Liver (tissue), 9 donors: ENCODE data around the gene MANF. TPM values are rescaled to one million over a fixed set of nuclear protein-coding genes. Genes with fewer than 3 reads are reported as not detected.

ENCODE experiments used
- DNase-seq: peaks from one replicate; pipeline ENCODE4 v3.0.0-alpha.2; 2017; ENCODE audit warnings: low spot score
- H3K27ac ChIP-seq, 2 donors: one replicate each; pipeline ENCODE4 v1.7.0; 2013; ENCODE audit warnings: inconsistent platforms in 2 of 2, low read length in 2 of 2, control low read depth in 1 of 2, low read depth in 1 of 2, mild to moderate bottlenecking in 1 of 2
- H3K27me3 ChIP-seq, 4 donors: one replicate each; pipeline versions ENCODE4 v1.6.1 to v1.7.0; 2013; ENCODE audit warnings: low read length in 3 of 4, inconsistent platforms in 1 of 4, mild to moderate bottlenecking in 1 of 4, moderate library complexity in 1 of 4; ENCODE audit not compliant: control insufficient read depth in 4 of 4, insufficient read depth in 4 of 4
- H3K36me3 ChIP-seq, 4 donors: one replicate each; pipeline versions ENCODE4 v1.6.1 to v1.7.0; 2013; ENCODE audit warnings: low read length in 3 of 4, mild to moderate bottlenecking in 3 of 4, low read depth in 1 of 4, moderate library complexity in 1 of 4; ENCODE audit not compliant: control insufficient read depth in 4 of 4, insufficient read depth in 3 of 4
- H3K4me1 ChIP-seq, 4 donors: one replicate each; pipeline versions ENCODE4 v1.6.1 to v1.7.0; 2013; ENCODE audit warnings: low read length in 3 of 4, mild to moderate bottlenecking in 3 of 4, moderate library complexity in 1 of 4; ENCODE audit not compliant: control insufficient read depth in 4 of 4, insufficient read depth in 4 of 4
- H3K4me3 ChIP-seq, 3 donors: one replicate each; pipeline versions ENCODE4 v1.6.1 to v1.7.0; 2013; ENCODE audit warnings: low read length in 3 of 3, control low read depth in 1 of 3, low read depth in 1 of 3, mild to moderate bottlenecking in 1 of 3
- H3K9ac ChIP-seq, 2 donors: one replicate each; pipeline ENCODE4 v1.7.0; 2013; ENCODE audit warnings: low read length in 2 of 2, mild to moderate bottlenecking in 2 of 2, moderate library complexity in 2 of 2, control low read depth in 1 of 2, low read depth in 1 of 2
- H3K9me3 ChIP-seq, 4 donors: one replicate each; pipeline versions ENCODE4 v1.6.1 to v1.7.0; 2013; ENCODE audit warnings: low read length in 3 of 4; ENCODE audit not compliant: control insufficient read depth in 4 of 4
- CTCF ChIP-seq: fragments of 150-350 bp; IDR thresholded peaks from 2 replicates; pipeline ENCODE4 v1.5.1; 2017; ENCODE audit warnings: improper control_type of control experiment, low read depth, low read length; ENCODE audit not compliant: missing input control
- EGR1 ChIP-seq, 2 donors: IDR thresholded peaks; 2 replicates each; pipeline ENCODE4 v1.6.1; 2016 to 2018; ENCODE audit warnings: antibody characterized with exemption in 2 of 2, low read depth in 2 of 2
- FOXA1 ChIP-seq: IDR thresholded peaks from 2 replicates; pipeline ENCODE4 v1.6.1; 2016; ENCODE audit warnings: antibody characterized with exemption
- FOXA2 ChIP-seq: IDR thresholded peaks from 2 replicates; pipeline ENCODE4 v1.6.1; 2016; ENCODE audit warnings: antibody characterized with exemption
- GABPA ChIP-seq, 2 donors: IDR thresholded peaks in 1 of 2; conservative IDR thresholded peaks in 1 of 2; 2 replicates each; pipeline ENCODE4 v1.6.1; 2016; ENCODE audit warnings: antibody characterized with exemption in 2 of 2, mild to moderate bottlenecking in 1 of 2, moderate library complexity in 1 of 2
- HNF4A ChIP-seq, 2 donors: conservative IDR thresholded peaks; 2 replicates each; pipeline ENCODE4 v1.6.1; 2016; ENCODE audit warnings: antibody characterized with exemption in 2 of 2, mild to moderate bottlenecking in 2 of 2
- HNF4G ChIP-seq: IDR thresholded peaks from 2 replicates; pipeline ENCODE4 v1.6.1; 2016; ENCODE audit warnings: antibody characterized with exemption
- JUND ChIP-seq, 2 donors: IDR thresholded peaks; 2 replicates each; pipeline ENCODE4 v1.6.1; 2016; ENCODE audit warnings: antibody characterized with exemption in 2 of 2
- MAX ChIP-seq: IDR thresholded peaks from 2 replicates; pipeline ENCODE4 v1.6.1; 2016; ENCODE audit warnings: antibody characterized with exemption
- NR2F2 ChIP-seq: IDR thresholded peaks from 2 replicates; pipeline ENCODE4 v1.6.1; 2016; ENCODE audit warnings: antibody characterized with exemption
- RAD21 ChIP-seq, 2 donors: IDR thresholded peaks; 2 replicates each; pipeline ENCODE4 v1.6.1; 2016; ENCODE audit warnings: antibody characterized with exemption in 2 of 2, mild to moderate bottlenecking in 2 of 2
- REST ChIP-seq: IDR thresholded peaks from 2 replicates; pipeline ENCODE4 v1.6.1; 2016; ENCODE audit warnings: antibody characterized with exemption, mild to moderate bottlenecking
- RXRA ChIP-seq, 2 donors: IDR thresholded peaks; 2 replicates each; pipeline ENCODE4 v1.6.1; 2017 to 2018; ENCODE audit warnings: antibody characterized with exemption in 2 of 2, mild to moderate bottlenecking in 1 of 2
- SP1 ChIP-seq: IDR thresholded peaks from 2 replicates; pipeline ENCODE4 v1.6.1; 2018; ENCODE audit warnings: antibody characterized with exemption, mild to moderate bottlenecking
- TAF1 ChIP-seq: conservative IDR thresholded peaks from 2 replicates; pipeline ENCODE4 v1.6.1; 2016; ENCODE audit warnings: antibody characterized with exemption, mild to moderate bottlenecking
- YY1 ChIP-seq: IDR thresholded peaks from 2 replicates; pipeline ENCODE4 v1.6.1; 2016; ENCODE audit warnings: antibody characterized with exemption, mild to moderate bottlenecking
- ZBTB33 ChIP-seq: IDR thresholded peaks from 2 replicates; pipeline ENCODE4 v1.6.1; 2016; ENCODE audit warnings: antibody characterized with exemption
- WGBS: extraction: QIAGEN DNeasy Blood & Tissue Kit; methylation state at CpG from one replicate; pipeline ENCODE4 v1.1.7; 2013; 5-methylcytosine and 5-hydroxymethylcytosine counted together
- polyA plus RNA-seq, 2 donors: library from polyadenylated mRNA; stranded (reverse) in 1 of 2; unstranded in 1 of 2; fragments of 200-250 nt in 1 of 2; fragments of >200 nt in 1 of 2; fragmentation: Nextera tagmentation in 1 of 2; extraction: Ambion mirVana in 1 of 2; gene quantifications; one replicate each; pipeline versions ENCODE4 v1.2.1 to v1.2.3, GENCODE V29; 2013 to 2015
- total RNA-seq, 2 donors: library from RNA; depleted of rRNA; stranded (reverse); fragments of >200 nt; gene quantifications; one replicate each; pipeline ENCODE4 v1.2.3, GENCODE V29; 2014
- TF ChIP-seq, protein P1 (sequence below): IDR thresholded peaks from 2 replicates; pipeline ENCODE4 v1.6.1; 2016; ENCODE audit warnings: antibody characterized with exemption
- donor health status: healthy.
- donor health status: healthy.
- donor health status: healthy.
- donor health status: healthy.
- donor health status: healthy.

Gene MANF
- total and polyA plus RNA-seq, 4 donors = 28.9 to 116 (median 75.6) TPM

DNA sequence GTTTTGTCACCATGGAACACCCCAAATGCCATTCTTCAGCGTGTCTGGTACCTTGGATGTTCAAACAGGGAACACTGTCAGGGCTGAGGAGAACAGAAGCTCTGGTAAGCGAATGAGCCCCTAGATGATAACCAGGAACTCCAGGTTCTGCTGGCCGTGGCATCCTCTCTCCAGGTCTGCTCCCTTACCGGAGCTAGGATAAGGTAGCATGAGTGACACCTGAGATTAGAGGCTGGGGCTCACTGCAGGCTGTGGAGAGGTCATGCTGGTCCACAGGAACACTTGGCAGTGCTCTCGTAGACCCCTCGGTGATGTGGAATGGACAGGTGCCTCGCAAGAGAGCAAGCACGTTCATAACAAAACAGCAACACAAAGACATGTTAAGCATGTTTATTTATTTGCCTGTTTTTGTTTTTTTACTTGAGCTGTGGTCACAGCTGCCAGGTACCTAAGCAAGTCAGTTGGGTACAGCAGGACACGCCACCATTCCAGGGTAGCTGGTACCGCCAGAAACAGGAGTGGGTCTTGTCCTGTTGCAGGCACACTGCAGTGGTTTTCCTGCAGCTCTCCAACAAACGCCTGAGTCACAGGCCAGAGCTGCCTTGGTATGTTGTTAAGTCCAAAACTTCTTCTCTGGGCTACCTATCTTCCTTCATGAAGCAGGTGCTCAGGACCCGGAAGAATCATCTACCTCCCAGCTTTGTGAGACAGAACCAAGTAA is 10.6 kb downstream of the MANF start:
- H3K27ac ChIP-seq = no peak overlapping the region
- peaks cover 6 to 57% (median 17%) of the 10 kb centered on the region in 4 donors for H3K36me3 ChIP-seq
- no peaks in the 10 kb centered on the region for H3K9me3 ChIP-seq
- WGBS = 89% methylated on average over 12 of the region's 12 CpGs
- no peak overlapping the region for H3K9ac ChIP-seq
- TF ChIP-seq REST (no peak), GABPA (IDR thresholded peaks at IDR 0.05 in 1 of 2, conservative IDR thresholded peaks at IDR 0.05 in 1 of 2) (no peak), MAX (no peak), ZBTB33 (no peak), EGR1 (IDR thresholded peaks at IDR 0.05; ENCODE audit: low read depth in 2 of 2) (no peak), TAF1 (no peak), SP1 (no peak), RAD21 (IDR thresholded peaks at IDR 0.05) (no peak), YY1 (no peak), CTCF (no peak), FOXA1 (no peak), RXRA (IDR thresholded peaks at IDR 0.05) (no peak), NR2F2 (no peak), JUND (IDR thresholded peaks at IDR 0.05) (no peak), HNF4A (conservative IDR thresholded peaks at IDR 0.05) (no peak), HNF4G (no peak), FOXA2 (no peak)
- TF ChIP-seq, protein P1, sequence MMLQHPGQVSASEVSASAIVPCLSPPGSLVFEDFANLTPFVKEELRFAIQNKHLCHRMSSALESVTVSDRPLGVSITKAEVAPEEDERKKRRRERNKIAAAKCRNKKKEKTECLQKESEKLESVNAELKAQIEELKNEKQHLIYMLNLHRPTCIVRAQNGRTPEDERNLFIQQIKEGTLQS = no peak
- H3K4me1 ChIP-seq = peaks cover 13 to 31% (median 23%) of the 10 kb centered on the region in 4 donors
- no peak for DNase-seq
- no peak overlapping the region for H3K4me3 ChIP-seq
- no peaks in the 10 kb centered on the region for H3K27me3 ChIP-seq
